Stromal cell of bone marrow (primary cell): Measurements from ENCODE around the gene G6PC3.
A peak's percentile ranks its signal among the peaks of the same experiment; 100 is the strongest.
"Not testable (repeated sequence)": the region's sequence is repeated elsewhere in the genome, so short reads cannot be mapped to it uniquely, and the experiment has no call there.

Experiments used
- DNase-seq: peaks from one replicate; pipeline ENCODE4 v3.0.0-alpha.2; 2012; ENCODE audit warnings: low read depth

The G6PC3 gene

GRCh38 chr17:44070455-44071197 is at the start of gene G6PC3:
Gene G6PC3 (plus strand): TSS chr17:44070735. CDS start chr17:44070966, 231 bp downstream.
- DNase-seq = peak; percentile 97

- DNase-seq = not testable (repeated sequence)
Observed at GRCh38 chr17:44021227-44021626, 49.3 kb upstream of the G6PC3 start.

GRCh38 chr17:44022246-44022645 is 48.3 kb upstream of the G6PC3 start:
- DNase-seq = no peak

GRCh38 chr17:44023545-44024270 is 46.8 kb upstream of the G6PC3 start:
- no peak for DNase-seq

- no peak for DNase-seq
Observed at GRCh38 chr17:44024271-44024663, 46.3 kb upstream of the G6PC3 start.

GRCh38 chr17:44024853-44025252 is 45.7 kb upstream of the G6PC3 start:
- DNase-seq = no peak

GRCh38 chr17:44029736-44030135 is 40.8 kb upstream of the G6PC3 start:
- DNase-seq = no peak

GRCh38 chr17:44030482-44030881 is 40.1 kb upstream of the G6PC3 start:
- no peak for DNase-seq

GRCh38 chr17:44033861-44034408 is 36.6 kb upstream of the G6PC3 start:
- no peak for DNase-seq

- DNase-seq = not testable (repeated sequence)
Observed at GRCh38 chr17:44034688-44035087, 35.8 kb upstream of the G6PC3 start.

- no peak for DNase-seq
Observed at GRCh38 chr17:44037471-44037870, 33.1 kb upstream of the G6PC3 start.

- DNase-seq = no peak
Observed at GRCh38 chr17:44038604-44039011, 31.9 kb upstream of the G6PC3 start.

- no peak for DNase-seq
Observed at GRCh38 chr17:44039829-44040635, 30.5 kb upstream of the G6PC3 start.

- DNase-seq = peak; percentile 65
Observed at GRCh38 chr17:44043272-44043696, 27.3 kb upstream of the G6PC3 start.

- peak; percentile 52 for DNase-seq
Observed at GRCh38 chr17:44044071-44044470, 26.5 kb upstream of the G6PC3 start.

- DNase-seq = no peak
Observed at GRCh38 chr17:44045486-44045885, 25.0 kb upstream of the G6PC3 start.

- not testable (repeated sequence) for DNase-seq
Observed at GRCh38 chr17:44046893-44047292, 23.6 kb upstream of the G6PC3 start.

- no peak for DNase-seq
Observed at GRCh38 chr17:44049294-44050060, 21.1 kb upstream of the G6PC3 start.

- no peak for DNase-seq
Observed at GRCh38 chr17:44053125-44053872, 17.2 kb upstream of the G6PC3 start.

- DNase-seq = no peak
Observed at GRCh38 chr17:44059101-44059892, 11.2 kb upstream of the G6PC3 start.
